ENCODE data around the gene TLE7.
A peak's percentile ranks its signal among the peaks of the same experiment; 100 is the strongest.

TLE7 gene

GRCh38 chr16:71473891-71474290, 32.0 kb upstream of the TLE7 start:
- Histone ChIP-seq H3K36me3 (ENCODE audit: control insufficient read depth, insufficient read depth, low read length) (peaks cover 7% of the 10 kb centered on the region), H3K9me3 (ENCODE audit: control insufficient read depth, low read length) (no peaks in the 10 kb centered on the region), H3K4me3 (ENCODE audit: insufficient read depth, low read depth, low read length) (no peak overlapping the region), H3K27me3 (ENCODE audit: control insufficient read depth, insufficient read depth, low read length, poor library complexity, severe bottlenecking) (no peaks in the 10 kb centered on the region), H3K4me1 (ENCODE audit: control insufficient read depth, insufficient read depth, low read length) (no peaks in the 10 kb centered on the region), H3K27ac (ENCODE audit: insufficient read depth, low read depth, low read length, poor library complexity, severe bottlenecking) (no peak overlapping the region)
- 94 to 98% methylated on average over 5 of the region's 5 CpGs for WGBS, 2 experiments

GRCh38 chr16:71472931-71473330, 31.1 kb upstream of the TLE7 start:
- Histone ChIP-seq H3K9me3 (ENCODE audit: control insufficient read depth, low read length) (no peaks in the 10 kb centered on the region), H3K4me3 (ENCODE audit: insufficient read depth, low read depth, low read length) (no peak overlapping the region), H3K27ac (ENCODE audit: insufficient read depth, low read depth, low read length, poor library complexity, severe bottlenecking) (no peak overlapping the region), H3K27me3 (ENCODE audit: control insufficient read depth, insufficient read depth, low read length, poor library complexity, severe bottlenecking) (no peaks in the 10 kb centered on the region), H3K36me3 (ENCODE audit: control insufficient read depth, insufficient read depth, low read length) (peaks cover 7% of the 10 kb centered on the region), H3K4me1 (ENCODE audit: control insufficient read depth, insufficient read depth, low read length) (no peaks in the 10 kb centered on the region)
- WGBS, 2 experiments = 85 to 96% methylated on average over 2 of the region's 2 CpGs

DNA sequence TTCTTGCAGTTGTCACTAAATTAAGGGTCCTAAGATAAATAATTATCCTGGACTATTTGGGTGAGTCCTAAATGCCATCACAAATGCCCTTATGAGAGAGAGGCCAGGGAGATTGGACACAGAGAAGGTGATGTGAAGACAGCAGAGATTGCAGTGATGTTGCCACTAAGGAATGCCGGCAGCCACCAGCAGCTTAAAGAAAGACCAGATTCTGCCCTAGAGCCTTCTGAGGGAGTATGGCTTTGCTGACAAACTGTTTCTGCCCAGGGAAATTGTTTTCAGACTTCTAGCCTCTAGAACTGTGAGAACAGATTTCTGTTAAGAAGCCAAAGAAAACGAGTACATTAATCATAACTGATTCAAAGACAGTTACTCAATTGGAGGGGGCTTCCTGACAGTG, 30.2 kb upstream of the TLE7 start:
- no peaks in the 10 kb centered on the region for H3K9me3 ChIP-seq (ENCODE audit: control insufficient read depth, low read length)
- no peak overlapping the region for H3K4me3 ChIP-seq (ENCODE audit: insufficient read depth, low read depth, low read length)
- no peaks in the 10 kb centered on the region for H3K27me3 ChIP-seq (ENCODE audit: control insufficient read depth, insufficient read depth, low read length, poor library complexity, severe bottlenecking)
- no peak overlapping the region for H3K27ac ChIP-seq (ENCODE audit: insufficient read depth, low read depth, low read length, poor library complexity, severe bottlenecking)
- H3K36me3 ChIP-seq (ENCODE audit: control insufficient read depth, insufficient read depth, low read length) = peaks cover 3% of the 10 kb centered on the region
- WGBS, 2 experiments = 71 to 97% methylated on average over 2 of the region's 2 CpGs
- H3K4me1 ChIP-seq (ENCODE audit: control insufficient read depth, insufficient read depth, low read length) = no peaks in the 10 kb centered on the region

DNA sequence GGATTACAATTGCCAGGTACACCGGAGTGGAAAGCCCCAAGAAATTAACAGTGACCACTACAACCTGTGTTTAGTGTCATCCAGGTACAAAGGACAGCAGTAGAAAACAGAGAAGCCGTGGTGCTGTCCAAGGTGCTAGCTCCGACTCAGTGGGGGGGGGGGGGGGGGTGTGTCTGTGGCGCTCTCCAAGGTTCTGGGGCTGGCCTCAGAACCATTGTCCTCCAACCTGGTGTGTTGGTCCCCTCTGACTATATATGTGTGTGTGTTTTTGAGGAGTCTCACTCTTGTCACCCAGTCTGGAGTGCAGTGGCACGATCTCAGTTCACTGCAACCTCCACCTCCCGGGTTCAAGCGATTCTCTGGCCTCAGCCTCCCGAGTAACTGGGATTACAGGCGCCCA, 26.0 kb upstream of the TLE7 start:
- Histone ChIP-seq H3K4me1 (ENCODE audit: control insufficient read depth, insufficient read depth, low read length) (no peaks in the 10 kb centered on the region), H3K27ac (ENCODE audit: insufficient read depth, low read depth, low read length, poor library complexity, severe bottlenecking) (no peak overlapping the region), H3K4me3 (ENCODE audit: insufficient read depth, low read depth, low read length) (no peak overlapping the region), H3K9me3 (ENCODE audit: control insufficient read depth, low read length) (no peaks in the 10 kb centered on the region), H3K36me3 (ENCODE audit: control insufficient read depth, insufficient read depth, low read length) (no peaks in the 10 kb centered on the region), H3K27me3 (ENCODE audit: control insufficient read depth, insufficient read depth, low read length, poor library complexity, severe bottlenecking) (no peaks in the 10 kb centered on the region)
- 37 to 42% methylated on average over 8 of the region's 9 CpGs for WGBS, 2 experiments

GRCh38 chr16:71464231-71464630, 22.4 kb upstream of the TLE7 start:
- Histone ChIP-seq H3K36me3 (ENCODE audit: control insufficient read depth, insufficient read depth, low read length) (no peaks in the 10 kb centered on the region), H3K4me3 (ENCODE audit: insufficient read depth, low read depth, low read length) (no peak overlapping the region), H3K27ac (ENCODE audit: insufficient read depth, low read depth, low read length, poor library complexity, severe bottlenecking) (no peak overlapping the region), H3K9me3 (ENCODE audit: control insufficient read depth, low read length) (no peaks in the 10 kb centered on the region), H3K27me3 (ENCODE audit: control insufficient read depth, insufficient read depth, low read length, poor library complexity, severe bottlenecking) (no peaks in the 10 kb centered on the region), H3K4me1 (ENCODE audit: control insufficient read depth, insufficient read depth, low read length) (peaks cover 6% of the 10 kb centered on the region)
- WGBS, 2 experiments = 73 to 77% methylated on average over 1 of the region's 1 CpG

- Histone ChIP-seq H3K36me3 (ENCODE audit: control insufficient read depth, insufficient read depth, low read length) (no peaks in the 10 kb centered on the region), H3K4me1 (ENCODE audit: control insufficient read depth, insufficient read depth, low read length) (peaks cover 6% of the 10 kb centered on the region), H3K4me3 (ENCODE audit: insufficient read depth, low read depth, low read length) (peak within 1 kb of the TSS; percentile 89), H3K27ac (ENCODE audit: insufficient read depth, low read depth, low read length, poor library complexity, severe bottlenecking) (peak within 1 kb of the TSS; percentile 30), H3K27me3 (ENCODE audit: control insufficient read depth, insufficient read depth, low read length, poor library complexity, severe bottlenecking) (no peaks in the 10 kb centered on the region), H3K9me3 (ENCODE audit: control insufficient read depth, low read length) (no peaks in the 10 kb centered on the region)
- 1% methylated on average over 52 of the region's 52 CpGs for WGBS, 2 experiments
Observed at GRCh38 chr16:71461686-71462648, 20.1 kb upstream of the TLE7 start, which contains the start of gene ZNF23. Gene ZNF23, minus strand, starts transcription at chr16:71462247. Its CDS starts 5,451 bp downstream, at chr16:71456796.

DNA sequence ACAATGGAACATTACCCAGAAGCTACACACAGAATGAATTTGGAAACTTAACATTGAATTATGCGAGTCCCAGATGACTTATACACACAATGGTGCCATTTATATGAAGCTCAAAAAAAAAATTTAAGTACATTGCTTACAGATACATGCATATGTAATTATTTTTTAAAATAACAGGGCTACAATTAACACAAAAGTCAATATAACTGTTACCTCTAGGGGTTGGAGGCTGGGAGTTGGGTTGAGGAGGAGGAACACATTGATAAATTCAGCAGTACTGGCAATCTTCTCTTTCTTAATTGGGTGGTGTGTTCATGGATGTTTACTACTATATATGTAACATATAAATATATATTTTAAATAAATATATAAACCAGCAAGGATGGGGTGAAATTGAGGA, 19.1 kb upstream of the TLE7 start:
- no peaks in the 10 kb centered on the region for H3K9me3 ChIP-seq (ENCODE audit: control insufficient read depth, low read length)
- no peaks in the 10 kb centered on the region for H3K27me3 ChIP-seq (ENCODE audit: control insufficient read depth, insufficient read depth, low read length, poor library complexity, severe bottlenecking)
- H3K27ac ChIP-seq (ENCODE audit: insufficient read depth, low read depth, low read length, poor library complexity, severe bottlenecking) = no peak overlapping the region
- peak overlapping the region; percentile 89 for H3K4me3 ChIP-seq (ENCODE audit: insufficient read depth, low read depth, low read length)
- peaks cover 6% of the 10 kb centered on the region for H3K4me1 ChIP-seq (ENCODE audit: control insufficient read depth, insufficient read depth, low read length)
- 100% methylated on average over 1 of the region's 1 CpG; no CpG with 5 or more reads in 1 of the 2 experiments for WGBS, 2 experiments
- H3K36me3 ChIP-seq (ENCODE audit: control insufficient read depth, insufficient read depth, low read length) = no peaks in the 10 kb centered on the region

DNA sequence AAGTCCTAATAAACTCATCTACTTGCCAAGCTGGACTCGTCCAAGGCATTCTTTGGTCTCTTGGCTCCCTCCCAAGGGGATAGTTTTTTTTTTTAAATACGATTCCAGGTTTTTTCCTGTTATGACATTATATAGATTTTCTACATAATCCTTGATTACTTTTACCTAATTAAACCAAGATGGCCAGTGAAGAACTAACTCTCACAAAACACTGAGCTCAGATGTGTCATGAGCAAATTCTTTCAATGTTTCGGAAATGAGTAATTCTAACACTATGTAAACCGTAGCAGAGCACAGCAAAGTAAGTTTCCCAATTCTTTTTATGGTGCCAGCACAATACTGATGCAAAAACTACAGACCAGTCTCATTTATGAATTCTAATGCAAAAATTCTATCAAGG, 18.4 kb upstream of the TLE7 start:
- Histone ChIP-seq H3K36me3 (ENCODE audit: control insufficient read depth, insufficient read depth, low read length) (no peaks in the 10 kb centered on the region), H3K4me3 (ENCODE audit: insufficient read depth, low read depth, low read length) (no peak overlapping the region), H3K27ac (ENCODE audit: insufficient read depth, low read depth, low read length, poor library complexity, severe bottlenecking) (no peak overlapping the region), H3K9me3 (ENCODE audit: control insufficient read depth, low read length) (no peaks in the 10 kb centered on the region), H3K4me1 (ENCODE audit: control insufficient read depth, insufficient read depth, low read length) (peaks cover 6% of the 10 kb centered on the region), H3K27me3 (ENCODE audit: control insufficient read depth, insufficient read depth, low read length, poor library complexity, severe bottlenecking) (no peaks in the 10 kb centered on the region)
- WGBS, 2 experiments = 89 to 99% methylated on average over 4 of the region's 4 CpGs

DNA sequence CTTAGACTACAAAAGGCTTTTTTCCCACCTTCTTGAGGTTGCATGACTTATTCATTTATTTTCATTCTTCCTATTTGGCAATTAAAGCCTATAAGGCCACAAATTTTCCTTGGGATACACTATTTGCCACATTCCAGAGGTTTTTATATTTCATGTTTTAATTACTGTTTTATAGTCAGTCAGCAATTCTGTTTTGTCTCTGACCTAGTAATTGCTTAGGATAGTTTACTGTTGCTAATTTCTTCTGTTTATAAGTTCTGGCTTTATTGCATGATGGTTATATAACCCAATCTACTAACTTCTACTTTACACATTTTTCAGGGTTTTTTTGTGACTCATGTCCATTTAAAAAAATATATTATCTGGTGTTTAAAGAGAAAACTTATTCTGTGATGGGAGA, 17.7 kb upstream of the TLE7 start:
- Histone ChIP-seq H3K27ac (ENCODE audit: insufficient read depth, low read depth, low read length, poor library complexity, severe bottlenecking) (no peak overlapping the region), H3K4me1 (ENCODE audit: control insufficient read depth, insufficient read depth, low read length) (peaks cover 6% of the 10 kb centered on the region), H3K9me3 (ENCODE audit: control insufficient read depth, low read length) (no peaks in the 10 kb centered on the region), H3K27me3 (ENCODE audit: control insufficient read depth, insufficient read depth, low read length, poor library complexity, severe bottlenecking) (no peaks in the 10 kb centered on the region), H3K4me3 (ENCODE audit: insufficient read depth, low read depth, low read length) (no peak overlapping the region), H3K36me3 (ENCODE audit: control insufficient read depth, insufficient read depth, low read length) (no peaks in the 10 kb centered on the region)

GRCh38 chr16:71456801-71457200, 14.9 kb upstream of the TLE7 start:
- Histone ChIP-seq H3K36me3 (ENCODE audit: control insufficient read depth, insufficient read depth, low read length) (peaks cover 18% of the 10 kb centered on the region), H3K4me3 (ENCODE audit: insufficient read depth, low read depth, low read length) (no peak overlapping the region), H3K4me1 (ENCODE audit: control insufficient read depth, insufficient read depth, low read length) (peaks cover 6% of the 10 kb centered on the region), H3K27me3 (ENCODE audit: control insufficient read depth, insufficient read depth, low read length, poor library complexity, severe bottlenecking) (no peaks in the 10 kb centered on the region), H3K9me3 (ENCODE audit: control insufficient read depth, low read length) (no peaks in the 10 kb centered on the region), H3K27ac (ENCODE audit: insufficient read depth, low read depth, low read length, poor library complexity, severe bottlenecking) (no peak overlapping the region)
- 89 to 92% methylated on average over 4 of the region's 4 CpGs for WGBS, 2 experiments
